ENCODE measurements around the gene EIF4E2. TPM values are rescaled to one million over a fixed set of nuclear protein-coding genes. Genes with fewer than 3 reads are reported as not detected.
A peak's percentile ranks its signal among the peaks of the same experiment; 100 is the strongest.

EIF4E2 gene
- total and polyA plus RNA-seq, 7 experiments from 2014 or later: 51.9 to 77.6 (median 61.6) TPM

DNA sequence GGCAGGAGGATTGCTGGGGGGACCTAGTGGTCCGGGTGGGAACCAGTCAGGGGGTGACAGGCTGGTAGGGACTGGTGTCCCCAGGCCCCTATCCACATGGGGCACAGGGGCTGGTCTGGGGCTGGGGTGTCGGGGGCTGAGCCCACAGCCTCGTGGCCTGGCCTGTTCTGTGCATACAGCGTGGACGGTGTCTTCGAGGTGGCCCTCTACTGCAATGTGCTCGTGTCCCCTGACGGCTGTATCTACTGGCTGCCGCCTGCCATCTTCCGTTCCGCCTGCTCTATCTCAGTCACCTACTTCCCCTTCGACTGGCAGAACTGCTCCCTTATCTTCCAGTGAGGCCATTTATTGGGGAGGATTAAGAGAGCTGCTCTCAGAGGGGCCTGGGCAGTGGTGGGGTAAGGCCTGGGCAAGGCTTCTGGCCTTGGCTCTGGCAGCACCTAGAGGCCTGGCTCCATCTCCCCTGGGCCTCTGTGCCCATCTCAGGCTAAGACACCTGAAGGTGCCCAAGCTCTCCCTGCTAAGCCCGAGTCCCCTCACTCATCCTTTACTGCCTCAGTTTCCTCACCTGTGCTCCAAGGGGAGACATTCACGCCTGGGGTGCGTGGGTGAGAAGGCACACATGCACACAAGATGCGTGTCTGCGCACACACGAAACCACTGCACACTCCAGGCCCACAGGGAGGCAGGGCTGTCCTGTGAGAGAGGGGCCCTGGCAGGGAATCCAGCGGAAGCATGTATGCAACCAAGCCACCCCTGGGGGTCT, 9.1 kb upstream of the EIF4E2 start:
- no peak for DNase-seq
- peak overlapping the region in 1 of 9 donors; percentile 88 for H3K27ac Mint-ChIP-seq
- peak; percentile 45 for ATAC-seq
- no peaks in the 10 kb centered on the region for H3K27me3 ChIP-seq (ENCODE audit: control insufficient read depth in 2 of 2, insufficient read depth in 2 of 2, low read length in 2 of 2)
- peaks cover 0 to 16% (median 0%) of the 10 kb centered on the region in 3 experiments for H3K36me3 ChIP-seq (ENCODE audit: control insufficient read depth in 2 of 3, insufficient read depth in 3 of 3, low read length in 3 of 3)
- peaks cover under 1 to 19% (median 5%) of the 10 kb centered on the region in 5 donors for H3K36me3 Mint-ChIP-seq
- peaks cover 0 to 3% (median 0%) of the 10 kb centered on the region in 11 donors for H3K9me3 Mint-ChIP-seq
- H3K4me1 Mint-ChIP-seq: peaks cover 5 to 21% (median 14%) of the 10 kb centered on the region in 7 donors
- no peaks in the 10 kb centered on the region for H3K9me3 ChIP-seq (ENCODE audit: control insufficient read depth in 2 of 3, low read length in 3 of 3)
- intact Hi-C loops (cut with micrococcal nuclease): no loop called here
- H3K4me1 ChIP-seq (ENCODE audit: control insufficient read depth in 2 of 2, insufficient read depth in 2 of 2, low read length in 2 of 2): peaks cover 0 to 4% of the 10 kb centered on the region in 2 donors
- POLR2A ChIA-PET: no interaction called here
- H3K27me3 Mint-ChIP-seq: peaks cover 0 to 12% (median 9%) of the 10 kb centered on the region in 5 donors
- H3K4me3 ChIP-seq (ENCODE audit: low read length): no peak overlapping the region
- CTCF ChIA-PET: interaction anchor here (0.6 kb wide), 1 partner anchor 1900 kb away, joined by 4 read pairs; no protein-coding TSS in a partner anchor
- no peak overlapping the region for H3K4me3 Mint-ChIP-seq
- no peak overlapping the region for H3K27ac ChIP-seq (ENCODE audit: low read depth, low read length)

DNA sequence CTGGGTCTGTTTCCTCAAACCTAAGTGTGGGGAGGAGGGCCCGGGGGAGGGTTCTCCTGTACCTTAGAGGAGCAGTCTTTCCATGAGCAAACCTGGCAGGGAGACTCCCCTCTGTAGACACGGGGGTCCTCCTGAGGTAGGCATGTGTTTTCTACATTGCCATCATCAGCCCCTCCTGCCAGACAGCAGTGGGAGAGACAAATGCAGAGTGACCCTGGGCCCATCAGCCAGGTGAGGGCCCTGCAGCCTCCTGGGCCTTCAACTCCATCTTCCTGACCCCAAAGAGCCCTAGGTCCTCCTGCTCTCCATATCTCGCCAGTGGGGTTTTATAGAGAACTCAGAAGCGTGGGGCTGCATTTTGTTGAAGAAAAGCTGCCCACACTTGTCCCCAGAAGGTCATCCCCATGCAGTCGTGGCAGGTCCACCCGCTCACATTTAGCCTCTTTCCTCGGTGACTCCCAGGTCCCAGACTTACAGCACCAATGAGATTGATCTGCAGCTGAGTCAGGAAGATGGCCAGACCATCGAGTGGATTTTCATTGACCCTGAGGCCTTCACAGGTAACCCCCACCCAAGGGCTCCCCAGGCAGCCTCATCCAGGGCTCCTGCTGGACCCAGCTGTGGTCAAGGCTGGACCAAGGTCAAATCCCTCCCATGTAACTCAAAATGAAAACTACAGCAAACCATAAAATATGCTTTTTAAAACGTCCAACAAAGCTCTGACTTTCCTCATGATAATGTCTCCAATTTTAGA, 8.4 kb upstream of the EIF4E2 start:
- peak overlapping the region in 4 of 9 donors; percentile 1 to 73 (median 64) for H3K27ac Mint-ChIP-seq
- CTCF ChIA-PET: interaction anchor here (0.6 kb wide), 1 partner anchor 1901 kb away, joined by 4 read pairs; no protein-coding TSS in a partner anchor
- H3K4me3 ChIP-seq (ENCODE audit: low read length): no peak overlapping the region
- H3K36me3 ChIP-seq (ENCODE audit: control insufficient read depth in 2 of 3, insufficient read depth in 3 of 3, low read length in 3 of 3): peaks cover 0 to 21% (median 0%) of the 10 kb centered on the region in 3 experiments
- no peak for ATAC-seq
- POLR2A ChIA-PET: no interaction called here
- H3K4me3 Mint-ChIP-seq: no peak overlapping the region
- DNase-seq: no peak
- H3K9me3 Mint-ChIP-seq: no peaks in the 10 kb centered on the region
- intact Hi-C loops (cut with micrococcal nuclease): no loop called here
- peaks cover 11 to 25% (median 16%) of the 10 kb centered on the region in 7 donors for H3K4me1 Mint-ChIP-seq
- peaks cover 0 to 12% (median 5%) of the 10 kb centered on the region in 5 donors for H3K27me3 Mint-ChIP-seq
- peaks cover 3 to 23% (median 9%) of the 10 kb centered on the region in 5 donors for H3K36me3 Mint-ChIP-seq
- H3K27ac ChIP-seq (ENCODE audit: low read depth, low read length): no peak overlapping the region
- H3K27me3 ChIP-seq (ENCODE audit: control insufficient read depth in 2 of 2, insufficient read depth in 2 of 2, low read length in 2 of 2): no peaks in the 10 kb centered on the region
- peaks cover 0 to 8% of the 10 kb centered on the region in 2 donors for H3K4me1 ChIP-seq (ENCODE audit: control insufficient read depth in 2 of 2, insufficient read depth in 2 of 2, low read length in 2 of 2)
- no peaks in the 10 kb centered on the region for H3K9me3 ChIP-seq (ENCODE audit: control insufficient read depth in 2 of 3, low read length in 3 of 3)

DNA sequence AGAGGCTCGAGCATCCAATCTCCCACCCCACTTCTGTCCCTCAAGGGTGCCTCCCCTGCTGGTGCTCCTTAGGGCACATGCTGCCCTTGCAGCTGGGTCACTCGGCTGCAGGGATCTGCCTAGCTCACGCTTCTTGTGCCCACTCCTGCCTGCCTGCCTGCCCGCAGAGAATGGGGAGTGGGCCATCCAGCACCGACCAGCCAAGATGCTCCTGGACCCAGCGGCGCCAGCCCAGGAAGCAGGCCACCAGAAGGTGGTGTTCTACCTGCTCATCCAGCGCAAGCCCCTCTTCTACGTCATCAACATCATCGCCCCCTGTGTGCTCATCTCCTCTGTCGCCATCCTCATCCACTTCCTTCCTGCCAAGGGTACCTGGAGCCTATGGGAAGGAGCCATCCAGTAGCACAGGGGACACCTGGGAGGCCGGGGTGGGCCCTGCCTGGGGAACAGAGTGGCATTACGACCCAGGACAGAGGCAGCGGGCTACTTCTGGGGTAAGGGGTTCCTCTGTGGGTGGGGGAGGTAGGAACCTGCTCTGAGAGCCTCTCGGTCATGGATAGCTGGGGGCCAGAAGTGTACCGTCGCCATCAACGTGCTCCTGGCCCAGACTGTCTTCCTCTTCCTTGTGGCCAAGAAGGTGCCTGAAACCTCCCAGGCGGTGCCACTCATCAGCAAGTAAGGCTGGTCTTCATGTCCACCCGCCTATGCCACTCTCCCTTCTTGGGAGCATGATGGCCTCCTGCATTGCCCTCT, 7.6 kb upstream of the EIF4E2 start:
- peaks cover 0 to 12% (median 5%) of the 10 kb centered on the region in 5 donors for H3K27me3 Mint-ChIP-seq

DNA sequence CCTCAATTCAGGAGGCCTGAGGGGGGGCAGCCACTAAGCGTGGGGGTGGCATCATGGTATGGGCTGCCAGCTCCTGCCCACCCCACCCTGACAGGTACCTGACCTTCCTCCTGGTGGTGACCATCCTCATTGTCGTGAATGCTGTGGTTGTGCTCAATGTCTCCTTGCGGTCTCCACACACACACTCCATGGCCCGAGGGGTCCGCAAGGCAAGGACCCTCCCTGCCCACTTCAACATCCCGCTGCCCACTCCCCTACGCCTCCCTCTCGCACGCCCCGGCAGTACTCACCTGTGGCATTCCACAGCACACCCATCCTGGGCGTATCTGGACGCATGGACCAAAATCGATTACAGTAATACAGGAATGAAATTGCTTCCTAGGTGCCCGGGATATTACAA, 7.0 kb upstream of the EIF4E2 start:
- CTCF ChIA-PET: no interaction called here
- Histone ChIP-seq H3K27ac (ENCODE audit: low read depth, low read length) (no peak overlapping the region), H3K27me3 (ENCODE audit: control insufficient read depth in 2 of 2, insufficient read depth in 2 of 2, low read length in 2 of 2) (no peaks in the 10 kb centered on the region), H3K4me3 (ENCODE audit: low read length) (no peak overlapping the region), H3K36me3 (ENCODE audit: control insufficient read depth in 2 of 3, insufficient read depth in 3 of 3, low read length in 3 of 3) (peaks cover 0 to 21% (median 0%) of the 10 kb centered on the region in 3 experiments), H3K4me1 (ENCODE audit: control insufficient read depth in 2 of 2, insufficient read depth in 2 of 2, low read length in 2 of 2) (peaks cover 5 to 14% of the 10 kb centered on the region in 2 donors), H3K9me3 (ENCODE audit: control insufficient read depth in 2 of 3, low read length in 3 of 3) (no peaks in the 10 kb centered on the region)
- ATAC-seq (no peak), DNase-seq (no peak)
- peaks cover 0 to 6% (median 0%) of the 10 kb centered on the region in 5 donors for H3K27me3 Mint-ChIP-seq
- peaks cover 19 to 34% (median 25%) of the 10 kb centered on the region in 7 donors for H3K4me1 Mint-ChIP-seq
- POLR2A ChIA-PET: no interaction called here
- peaks cover 4 to 34% (median 18%) of the 10 kb centered on the region in 5 donors for H3K36me3 Mint-ChIP-seq
- H3K9me3 Mint-ChIP-seq: peaks cover 0 to 1% (median 0%) of the 10 kb centered on the region in 11 donors
- peak overlapping the region in 1 of 10 donors; percentile 4 for H3K4me3 Mint-ChIP-seq
- intact Hi-C loops (cut with micrococcal nuclease): no loop called here
- no peak overlapping the region for H3K27ac Mint-ChIP-seq

More for the DNA sequence above, 7.6 kb upstream of the EIF4E2 start:
- H3K9me3 Mint-ChIP-seq: no peaks in the 10 kb centered on the region
- H3K27ac ChIP-seq (ENCODE audit: low read depth, low read length): no peak overlapping the region
- no peaks in the 10 kb centered on the region for H3K9me3 ChIP-seq (ENCODE audit: control insufficient read depth in 2 of 3, low read length in 3 of 3)
- no peaks in the 10 kb centered on the region for H3K27me3 ChIP-seq (ENCODE audit: control insufficient read depth in 2 of 2, insufficient read depth in 2 of 2, low read length in 2 of 2)
- no peak overlapping the region for H3K4me3 ChIP-seq (ENCODE audit: low read length)
- H3K4me1 Mint-ChIP-seq: peaks cover 16 to 33% (median 21%) of the 10 kb centered on the region in 7 donors
- no peak for ATAC-seq
- peaks cover 0 to 21% (median 0%) of the 10 kb centered on the region in 3 experiments for H3K36me3 ChIP-seq (ENCODE audit: control insufficient read depth in 2 of 3, insufficient read depth in 3 of 3, low read length in 3 of 3)
- intact Hi-C loops (cut with micrococcal nuclease): no loop called here
- peaks cover 5 to 14% of the 10 kb centered on the region in 2 donors for H3K4me1 ChIP-seq (ENCODE audit: control insufficient read depth in 2 of 2, insufficient read depth in 2 of 2, low read length in 2 of 2)
- no peak overlapping the region for H3K4me3 Mint-ChIP-seq
- no peak for DNase-seq
- H3K36me3 Mint-ChIP-seq: peaks cover 3 to 30% (median 12%) of the 10 kb centered on the region in 5 donors
- ChIA-PET POLR2A (no interaction called here), CTCF (no interaction called here)
- peak overlapping the region in 4 of 9 donors; percentile 1 to 73 (median 58) for H3K27ac Mint-ChIP-seq

DNA sequence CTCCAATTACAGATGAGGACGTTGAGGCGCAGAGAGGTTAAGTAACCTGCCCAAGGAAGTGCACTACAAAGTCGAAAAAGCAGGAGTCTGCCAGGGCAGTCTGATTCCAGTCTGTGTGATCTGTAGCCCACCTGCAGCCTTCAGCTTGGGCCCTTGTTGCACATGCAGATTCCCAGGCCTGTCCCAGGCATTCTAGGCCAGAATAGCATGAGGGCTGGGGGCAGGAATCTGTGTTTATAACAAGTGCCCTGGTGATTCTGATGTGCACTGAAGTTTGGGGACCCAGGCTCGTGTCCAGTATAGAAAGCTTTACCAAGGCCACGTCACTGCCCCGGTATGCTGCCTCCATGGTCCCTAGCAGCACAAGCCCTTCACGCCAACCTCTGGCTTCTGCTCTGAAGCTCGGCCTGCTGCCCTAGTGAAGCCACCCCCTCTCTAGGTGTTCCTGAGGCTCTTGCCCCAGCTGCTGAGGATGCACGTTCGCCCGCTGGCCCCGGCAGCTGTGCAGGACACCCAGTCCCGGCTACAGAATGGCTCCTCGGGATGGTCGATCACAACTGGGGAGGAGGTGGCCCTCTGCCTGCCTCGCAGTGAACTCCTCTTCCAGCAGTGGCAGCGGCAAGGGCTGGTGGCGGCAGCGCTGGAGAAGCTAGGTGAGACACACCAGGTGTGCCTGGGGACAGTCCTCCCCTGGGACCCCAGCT, 6.4 kb upstream of the EIF4E2 start:
- intact Hi-C loops (cut with micrococcal nuclease): no loop called here
- peaks cover 25 to 36% (median 31%) of the 10 kb centered on the region in 7 donors for H3K4me1 Mint-ChIP-seq
- peaks cover 0 to 2% (median 0%) of the 10 kb centered on the region in 5 donors for H3K27me3 Mint-ChIP-seq
- ChIA-PET CTCF (no interaction called here), POLR2A (interaction anchor here (0.9 kb wide), 1 partner anchor 20 kb away, joined by 3 read pairs; no protein-coding TSS in a partner anchor)
- no peak overlapping the region for H3K4me3 Mint-ChIP-seq
- ATAC-seq (no peak), DNase-seq (no peak)
- Histone ChIP-seq H3K27ac (ENCODE audit: low read depth, low read length) (no peak overlapping the region), H3K4me1 (ENCODE audit: control insufficient read depth in 2 of 2, insufficient read depth in 2 of 2, low read length in 2 of 2) (peaks cover 5 to 17% of the 10 kb centered on the region in 2 donors), H3K4me3 (ENCODE audit: low read length) (no peak overlapping the region), H3K27me3 (ENCODE audit: control insufficient read depth in 2 of 2, insufficient read depth in 2 of 2, low read length in 2 of 2) (no peaks in the 10 kb centered on the region), H3K9me3 (ENCODE audit: control insufficient read depth in 2 of 3, low read length in 3 of 3) (no peaks in the 10 kb centered on the region), H3K36me3 (ENCODE audit: control insufficient read depth in 2 of 3, insufficient read depth in 3 of 3, low read length in 3 of 3) (peaks cover 0 to 21% (median 0%) of the 10 kb centered on the region in 3 experiments)
- peaks cover 6 to 39% (median 24%) of the 10 kb centered on the region in 5 donors for H3K36me3 Mint-ChIP-seq
- H3K9me3 Mint-ChIP-seq: peaks cover 0 to 3% (median 0%) of the 10 kb centered on the region in 11 donors
- peak overlapping the region in 2 of 9 donors; percentile 38 to 76 for H3K27ac Mint-ChIP-seq
